HCT116 (cell line): Measurements from ENCODE around the gene FN3K. TPM values are rescaled to one million over a fixed set of nuclear protein-coding genes. Genes with fewer than 3 reads are reported as not detected.

ENCODE experiments used
- ATAC-seq: fragments of 200-7000 bp; cut with Tn5 transposase; 2 replicates; pipeline ENCODE4 v1.9.1; 2020; ENCODE audit warnings: mild to moderate bottlenecking, moderate library complexity
- BruUV-seq: library from RNA; stranded (reverse); fragments of 400-500 nt; replicated peaks from 2 replicates; lab custom pipeline; 2021; lab: Mats Ljungman, UMichigan
- CTCF ChIA-PET: fragments of 300-600 bp; sonication (Branson Sonifier 250); formaldehyde crosslinking; loops from one replicate; lab custom pipeline; 2021; ENCODE audit warnings: antibody characterized with exemption; lab: Charles Lee
- POLR2A ChIA-PET: fragments of 300-600, 350-600 bp; sonication (Branson Sonifier 250); formaldehyde crosslinking; loops from one replicate; lab custom pipeline; 2021; ENCODE audit warnings: antibody characterized with exemption; lab: Charles Lee
- RAD21 ChIA-PET, 2 experiments: fragments of 300-600 bp; sonication (Branson Sonifier 250); formaldehyde crosslinking; loops; one replicate each; lab custom pipeline; 2023; ENCODE audit warnings: low total read pairs in 2 of 2; ENCODE audit not compliant: uncharacterized antibody in 2 of 2, unreplicated experiment in 2 of 2, low non-redundant PET in 1 of 2; lab: Charles Lee
- DNase-seq: peaks from one replicate; pipeline ENCODE4 v3.0.0-alpha.2; 2010; ENCODE audit warnings: low read depth, low spot score
- H2AFZ ChIP-seq: fragments of 200-600 bp; shearing (Covaris generic), sonication (generic); 2 replicates; pipeline ENCODE4 v1.6.1; 2017; ENCODE audit warnings: low read depth, mixed run types, mixed read lengths, antibody characterized with exemption, low read length; ENCODE audit not compliant: poor library complexity, severe bottlenecking
- H3K27ac ChIP-seq: 2 replicates; pipeline ENCODE4 v1.5.1; 2012; ENCODE audit warnings: low read depth, low read length
- H3K27me3 ChIP-seq: fragments of 200-600 bp; sonication (generic); 2 replicates; pipeline ENCODE4 v1.6.1; 2016; ENCODE audit warnings: mixed run types, low read length, mixed read lengths; ENCODE audit not compliant: insufficient read depth
- H3K36me3 ChIP-seq, 2 experiments: fragments of 200-500 bp in 1 of 2; fragments of 200-600 bp in 1 of 2; sonication (Bioruptor generic) in 1 of 2; sonication (generic) in 1 of 2; 2 replicates each; pipeline versions ENCODE4 v1.5.1 to v1.6.1; 2014 to 2016; ENCODE audit warnings: low read length in 2 of 2, inconsistent platforms in 1 of 2, mixed read lengths in 1 of 2, mixed run types in 1 of 2; ENCODE audit not compliant: insufficient read depth in 2 of 2, control insufficient read depth in 1 of 2
- H3K4me1 ChIP-seq, 2 experiments: fragments of 200-600 bp in 1 of 2; sonication (generic) in 1 of 2; 2 replicates each; pipeline versions ENCODE4 v1.5.1 to v1.6.1; 2012 to 2017; ENCODE audit warnings: low read length in 2 of 2, inconsistent platforms in 1 of 2, mild to moderate bottlenecking in 1 of 2, mixed read lengths in 1 of 2, mixed run types in 1 of 2, moderate library complexity in 1 of 2; ENCODE audit not compliant: insufficient read depth in 2 of 2, control insufficient read depth in 1 of 2
- H3K4me2 ChIP-seq: fragments of 200-600 bp; sonication (generic); 2 replicates; pipeline ENCODE4 v1.6.1; 2017; ENCODE audit warnings: mixed run types, low read length, mixed read lengths
- H3K4me3 ChIP-seq, 2 experiments: fragments of 200-600 bp in 1 of 2; sonication (generic) in 1 of 2; replicated peaks in 1 of 2; 2 replicates each; pipeline ENCODE4 v1.5.1; 2011 to 2016; ENCODE audit warnings: low read length in 2 of 2, control low read depth in 1 of 2, low read depth in 1 of 2, mild to moderate bottlenecking in 1 of 2, mixed read lengths in 1 of 2, mixed run types in 1 of 2
- H3K79me2 ChIP-seq: fragments of 200-600 bp; sonication (generic); 2 replicates; pipeline ENCODE4 v1.6.1; 2017; ENCODE audit warnings: mild to moderate bottlenecking, mixed run types, low read length, moderate library complexity, mixed read lengths; ENCODE audit not compliant: insufficient read depth
- H3K9ac ChIP-seq: fragments of 200-600 bp; sonication (generic); 2 replicates; pipeline ENCODE4 v1.6.1; 2016; ENCODE audit warnings: low read length, mixed read lengths
- H3K9me2 ChIP-seq: fragments of 200-600 bp; sonication (generic), shearing (Covaris generic); 2 replicates; pipeline ENCODE4 v1.6.1; 2017; ENCODE audit warnings: mixed run types, mild to moderate bottlenecking, moderate library complexity; ENCODE audit not compliant: insufficient read depth
- H3K9me3 ChIP-seq, 2 experiments: fragments of 200-500 bp in 1 of 2; fragments of 200-600 bp in 1 of 2; sonication (Bioruptor generic) in 1 of 2; sonication (generic) in 1 of 2; 2 replicates each; pipeline ENCODE4 v1.6.1; 2014 to 2017; ENCODE audit warnings: low read length in 2 of 2, mixed read lengths in 2 of 2, inconsistent platforms in 1 of 2, low read depth in 1 of 2, mild to moderate bottlenecking in 1 of 2, mixed run types in 1 of 2, moderate library complexity in 1 of 2; ENCODE audit not compliant: control insufficient read depth in 1 of 2, insufficient read depth in 1 of 2
- H4K20me1 ChIP-seq: fragments of 200-600 bp; sonication (generic), shearing (Covaris generic); 2 replicates; pipeline ENCODE4 v1.6.1; 2017; ENCODE audit warnings: mixed run types, mild to moderate bottlenecking, moderate library complexity; ENCODE audit not compliant: insufficient read depth
- CBX3 ChIP-seq: IDR thresholded peaks from 2 replicates; pipeline ENCODE4 v1.6.1; 2012; ENCODE audit warnings: low read depth
- CEBPB ChIP-seq: IDR thresholded peaks from 2 replicates; pipeline ENCODE4 v1.6.1; 2012; ENCODE audit warnings: low read depth
- EGR1 ChIP-seq: IDR thresholded peaks from 2 replicates; pipeline ENCODE4 v1.6.1; 2012; ENCODE audit warnings: low read depth
- ELF1 ChIP-seq: IDR thresholded peaks from 2 replicates; pipeline ENCODE4 v1.6.1; 2012; ENCODE audit warnings: low read depth, borderline replicate concordance
- EZH2 ChIP-seq: fragments of 200-600 bp; sonication (generic); IDR thresholded peaks from 2 replicates; pipeline ENCODE4 v1.6.1; 2017; ENCODE audit warnings: antibody characterized with exemption, mixed run types
- EZH2phosphoT487 ChIP-seq: fragments of 200-600 bp; IDR thresholded peaks from 2 replicates; pipeline ENCODE4 v1.6.1; 2018; ENCODE audit warnings: antibody characterized with exemption, borderline replicate concordance
- FOSL1 ChIP-seq: IDR thresholded peaks from 2 replicates; pipeline ENCODE4 v1.6.1; 2012; ENCODE audit warnings: low read depth
- POLR2A ChIP-seq: IDR thresholded peaks from 2 replicates; pipeline ENCODE4 v1.7.0; 2011; ENCODE audit warnings: borderline replicate concordance; ENCODE audit not compliant: insufficient read depth, insufficient read length; ENCODE audit errors: extremely low read depth
- POLR2AphosphoS5 ChIP-seq: IDR thresholded peaks from 2 replicates; pipeline ENCODE4 v1.6.1; 2011; ENCODE audit warnings: mild to moderate bottlenecking, low read depth, low read length, moderate library complexity
- RAD21 ChIP-seq: IDR thresholded peaks from 2 replicates; pipeline ENCODE4 v1.6.1; 2012; ENCODE audit warnings: low read depth, mild to moderate bottlenecking
- SP1 ChIP-seq: IDR thresholded peaks from 2 replicates; pipeline ENCODE4 v1.6.1; 2012; ENCODE audit warnings: low read depth
- SRF ChIP-seq: IDR thresholded peaks from 2 replicates; pipeline ENCODE4 v1.6.1; 2012; ENCODE audit warnings: low read depth
- TCF7L2 ChIP-seq: IDR thresholded peaks from 2 replicates; pipeline ENCODE4 v1.7.0; 2011; ENCODE audit warnings: borderline replicate concordance, inconsistent platforms; ENCODE audit not compliant: insufficient read depth, insufficient read length; ENCODE audit errors: extremely low read depth
- YY1 ChIP-seq: IDR thresholded peaks from 2 replicates; pipeline ENCODE4 v1.6.1; 2011; ENCODE audit warnings: low read length, low read depth, moderate library complexity, mild to moderate bottlenecking; ENCODE audit not compliant: insufficient replicate concordance; ENCODE audit errors: extremely low read depth
- ZNF274 ChIP-seq: fragments of 200-500 bp; sonication (Bioruptor generic); IDR thresholded peaks from 2 replicates; pipeline ENCODE4 v1.6.1; 2014; ENCODE audit warnings: mild to moderate bottlenecking, low read depth, low read length, inconsistent platforms
- intact Hi-C: fragments of 100-400 bp; cut with micrococcal nuclease; formaldehyde crosslinking; loops from 2 replicates; pipeline ENCODE4 v1.10.0; 2022
- total RNA-seq: library from RNA; stranded (reverse); gene quantifications from one replicate; pipeline ENCODE4 v1.2.1, GENCODE V29; 2021; ENCODE audit not compliant: unreplicated experiment
- TF ChIP-seq, protein P1 (sequence below): IDR thresholded peaks from 2 replicates; pipeline ENCODE4 v1.6.1; 2012
- TF ChIP-seq, protein P2 (sequence below): IDR thresholded peaks from 2 replicates; pipeline ENCODE4 v1.6.1; 2011; ENCODE audit warnings: mild to moderate bottlenecking, low read length, moderate library complexity; ENCODE audit not compliant: insufficient replicate concordance; ENCODE audit errors: extremely low read depth
- TF ChIP-seq, protein P3 (sequence below): IDR thresholded peaks from 2 replicates; pipeline ENCODE4 v1.6.1; 2012
- TF ChIP-seq, protein P4 (sequence below): IDR thresholded peaks from 2 replicates; pipeline ENCODE4 v1.6.1; 2012; ENCODE audit warnings: low read depth
- TF ChIP-seq, protein P5 (sequence below), 3 experiments: fragments of 200-600 bp in 1 of 3; sonication (generic) in 1 of 3; IDR thresholded peaks in 2 of 3; conservative IDR thresholded peaks in 1 of 3; 2 replicates each; pipeline ENCODE4 v1.5.1; 2012 to 2017; ENCODE audit warnings: low read depth in 2 of 3, low read length in 2 of 3, antibody characterized with exemption in 1 of 3, borderline replicate concordance in 1 of 3, control low read depth in 1 of 3, mild to moderate bottlenecking in 1 of 3, mixed read lengths in 1 of 3, mixed run types in 1 of 3, moderate library complexity in 1 of 3; ENCODE audit not compliant: insufficient read depth in 1 of 3

Gene FN3K
- total RNA-seq, 1 experiment from 2014 or later: 9.9 TPM

DNA sequence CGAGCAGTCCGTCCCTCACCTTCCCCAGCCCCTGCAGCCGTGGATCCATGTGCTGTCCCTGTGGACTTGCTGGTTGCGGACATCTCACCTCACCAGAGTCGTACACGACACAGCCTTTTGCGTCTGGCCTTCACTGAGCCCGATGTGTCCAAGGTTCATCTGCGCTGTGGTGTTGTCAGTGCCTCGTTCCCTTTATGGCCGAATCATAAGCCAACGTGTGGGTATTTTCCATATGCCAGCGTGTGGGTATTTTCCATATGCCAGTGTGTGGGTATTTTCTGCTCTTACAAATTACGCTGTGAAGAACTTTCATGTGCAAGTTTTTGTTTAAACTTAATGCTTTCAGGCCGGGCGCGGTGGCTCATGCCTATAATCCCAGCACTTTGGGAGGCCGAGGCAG is 48.1 kb downstream of the FN3K start:
- intact Hi-C loops: no loop called here

More for the DNA sequence above, 48.1 kb downstream of the FN3K start:
- TF ChIP-seq, protein P1, sequence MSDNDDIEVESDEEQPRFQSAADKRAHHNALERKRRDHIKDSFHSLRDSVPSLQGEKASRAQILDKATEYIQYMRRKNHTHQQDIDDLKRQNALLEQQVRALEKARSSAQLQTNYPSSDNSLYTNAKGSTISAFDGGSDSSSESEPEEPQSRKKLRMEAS: no peak
- no peak for TF ChIP-seq YY1
- TF ChIP-seq ZNF274: no peak
- TF ChIP-seq, protein P2, sequence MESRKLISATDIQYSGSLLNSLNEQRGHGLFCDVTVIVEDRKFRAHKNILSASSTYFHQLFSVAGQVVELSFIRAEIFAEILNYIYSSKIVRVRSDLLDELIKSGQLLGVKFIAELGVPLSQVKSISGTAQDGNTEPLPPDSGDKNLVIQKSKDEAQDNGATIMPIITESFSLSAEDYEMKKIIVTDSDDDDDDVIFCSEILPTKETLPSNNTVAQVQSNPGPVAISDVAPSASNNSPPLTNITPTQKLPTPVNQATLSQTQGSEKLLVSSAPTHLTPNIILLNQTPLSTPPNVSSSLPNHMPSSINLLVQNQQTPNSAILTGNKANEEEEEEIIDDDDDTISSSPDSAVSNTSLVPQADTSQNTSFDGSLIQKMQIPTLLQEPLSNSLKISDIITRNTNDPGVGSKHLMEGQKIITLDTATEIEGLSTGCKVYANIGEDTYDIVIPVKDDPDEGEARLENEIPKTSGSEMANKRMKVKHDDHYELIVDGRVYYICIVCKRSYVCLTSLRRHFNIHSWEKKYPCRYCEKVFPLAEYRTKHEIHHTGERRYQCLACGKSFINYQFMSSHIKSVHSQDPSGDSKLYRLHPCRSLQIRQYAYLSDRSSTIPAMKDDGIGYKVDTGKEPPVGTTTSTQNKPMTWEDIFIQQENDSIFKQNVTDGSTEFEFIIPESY: no peak
- no peak for TF ChIP-seq POLR2A
- TF ChIP-seq, protein P3, sequence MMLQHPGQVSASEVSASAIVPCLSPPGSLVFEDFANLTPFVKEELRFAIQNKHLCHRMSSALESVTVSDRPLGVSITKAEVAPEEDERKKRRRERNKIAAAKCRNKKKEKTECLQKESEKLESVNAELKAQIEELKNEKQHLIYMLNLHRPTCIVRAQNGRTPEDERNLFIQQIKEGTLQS: no peak
- no peak for TF ChIP-seq FOSL1
- no peak for TF ChIP-seq CEBPB
- TF ChIP-seq POLR2AphosphoS5: no peak
- TF ChIP-seq, protein P4, sequence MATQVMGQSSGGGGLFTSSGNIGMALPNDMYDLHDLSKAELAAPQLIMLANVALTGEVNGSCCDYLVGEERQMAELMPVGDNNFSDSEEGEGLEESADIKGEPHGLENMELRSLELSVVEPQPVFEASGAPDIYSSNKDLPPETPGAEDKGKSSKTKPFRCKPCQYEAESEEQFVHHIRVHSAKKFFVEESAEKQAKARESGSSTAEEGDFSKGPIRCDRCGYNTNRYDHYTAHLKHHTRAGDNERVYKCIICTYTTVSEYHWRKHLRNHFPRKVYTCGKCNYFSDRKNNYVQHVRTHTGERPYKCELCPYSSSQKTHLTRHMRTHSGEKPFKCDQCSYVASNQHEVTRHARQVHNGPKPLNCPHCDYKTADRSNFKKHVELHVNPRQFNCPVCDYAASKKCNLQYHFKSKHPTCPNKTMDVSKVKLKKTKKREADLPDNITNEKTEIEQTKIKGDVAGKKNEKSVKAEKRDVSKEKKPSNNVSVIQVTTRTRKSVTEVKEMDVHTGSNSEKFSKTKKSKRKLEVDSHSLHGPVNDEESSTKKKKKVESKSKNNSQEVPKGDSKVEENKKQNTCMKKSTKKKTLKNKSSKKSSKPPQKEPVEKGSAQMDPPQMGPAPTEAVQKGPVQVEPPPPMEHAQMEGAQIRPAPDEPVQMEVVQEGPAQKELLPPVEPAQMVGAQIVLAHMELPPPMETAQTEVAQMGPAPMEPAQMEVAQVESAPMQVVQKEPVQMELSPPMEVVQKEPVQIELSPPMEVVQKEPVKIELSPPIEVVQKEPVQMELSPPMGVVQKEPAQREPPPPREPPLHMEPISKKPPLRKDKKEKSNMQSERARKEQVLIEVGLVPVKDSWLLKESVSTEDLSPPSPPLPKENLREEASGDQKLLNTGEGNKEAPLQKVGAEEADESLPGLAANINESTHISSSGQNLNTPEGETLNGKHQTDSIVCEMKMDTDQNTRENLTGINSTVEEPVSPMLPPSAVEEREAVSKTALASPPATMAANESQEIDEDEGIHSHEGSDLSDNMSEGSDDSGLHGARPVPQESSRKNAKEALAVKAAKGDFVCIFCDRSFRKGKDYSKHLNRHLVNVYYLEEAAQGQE: no peak
- TF ChIP-seq SP1: no peak
- no peak for TF ChIP-seq EGR1
- no peak for TF ChIP-seq EZH2phosphoT487
- TF ChIP-seq EZH2: no peak
- no peak for TF ChIP-seq RAD21
- no peak for TF ChIP-seq CBX3
- TF ChIP-seq ELF1: no peak
- TF ChIP-seq SRF: no peak
- TF ChIP-seq, protein P5, sequence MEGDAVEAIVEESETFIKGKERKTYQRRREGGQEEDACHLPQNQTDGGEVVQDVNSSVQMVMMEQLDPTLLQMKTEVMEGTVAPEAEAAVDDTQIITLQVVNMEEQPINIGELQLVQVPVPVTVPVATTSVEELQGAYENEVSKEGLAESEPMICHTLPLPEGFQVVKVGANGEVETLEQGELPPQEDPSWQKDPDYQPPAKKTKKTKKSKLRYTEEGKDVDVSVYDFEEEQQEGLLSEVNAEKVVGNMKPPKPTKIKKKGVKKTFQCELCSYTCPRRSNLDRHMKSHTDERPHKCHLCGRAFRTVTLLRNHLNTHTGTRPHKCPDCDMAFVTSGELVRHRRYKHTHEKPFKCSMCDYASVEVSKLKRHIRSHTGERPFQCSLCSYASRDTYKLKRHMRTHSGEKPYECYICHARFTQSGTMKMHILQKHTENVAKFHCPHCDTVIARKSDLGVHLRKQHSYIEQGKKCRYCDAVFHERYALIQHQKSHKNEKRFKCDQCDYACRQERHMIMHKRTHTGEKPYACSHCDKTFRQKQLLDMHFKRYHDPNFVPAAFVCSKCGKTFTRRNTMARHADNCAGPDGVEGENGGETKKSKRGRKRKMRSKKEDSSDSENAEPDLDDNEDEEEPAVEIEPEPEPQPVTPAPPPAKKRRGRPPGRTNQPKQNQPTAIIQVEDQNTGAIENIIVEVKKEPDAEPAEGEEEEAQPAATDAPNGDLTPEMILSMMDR (IDR thresholded peaks at IDR 0.05 in 2 of 3, conservative IDR thresholded peaks at IDR 0.05 in 1 of 3; ENCODE audit: borderline replicate concordance in 1 of 3, insufficient read depth in 1 of 3, low read depth in 2 of 3, low read length in 2 of 3): no peak
- no peak for TF ChIP-seq TCF7L2
- no peaks in the 10 kb centered on the region for H3K27me3 ChIP-seq
- H3K9me3 ChIP-seq: no peaks in the 10 kb centered on the region
- no peaks in the 10 kb centered on the region for H3K4me1 ChIP-seq
- no peak overlapping the region for H2AFZ ChIP-seq
- H4K20me1 ChIP-seq: no peaks in the 10 kb centered on the region
- H3K27ac ChIP-seq: no peak overlapping the region
- CTCF ChIA-PET: no interaction called here
- H3K9me2 ChIP-seq: no peaks in the 10 kb centered on the region
- POLR2A ChIA-PET: no interaction called here
- no peak overlapping the region for H3K4me2 ChIP-seq
- RAD21 ChIA-PET: no interaction called here
- no TSS peak for BruUV-seq
- no peak overlapping the region for H3K4me3 ChIP-seq
- ATAC-seq (no peak), DNase-seq (no peak)
- no peak overlapping the region for H3K9ac ChIP-seq
- peaks cover 7 to 19% of the 10 kb centered on the region in 2 experiments; a peak in 3 of 4 replicates for H3K36me3 ChIP-seq
- H3K79me2 ChIP-seq: peaks cover 36% of the 10 kb centered on the region
